HG02588 (cell line): Measurements from ENCODE around the gene SNX11.

Source experiments
- ATAC-seq: cut with Tn5 transposase; IDR thresholded peaks from one replicate; pipeline ENCODE4 v1.9.1; 2021; ENCODE audit warnings: mild to moderate bottlenecking, moderate library complexity; ENCODE audit not compliant: unreplicated experiment

Gene SNX11

GRCh38 chr17:48161127-48161905 lies 53.8 kb downstream of the SNX11 start:
- no peak for ATAC-seq

- ATAC-seq, result no peak
These were observed 54.9 kb downstream of the SNX11 start for GRCh38 chr17:48162306-48162934.

- no peak for ATAC-seq
These were observed 55.5 kb downstream of the SNX11 start for GRCh38 chr17:48162946-48163506.

GRCh38 chr17:48163809-48164208 lies 56.2 kb downstream of the SNX11 start:
- no peak for ATAC-seq

GRCh38 chr17:48169926-48170325 lies 62.4 kb downstream of the SNX11 start:
- no peak for ATAC-seq
